ENCODE results near the gene CYP11A1.
"Not testable (repeated sequence)": the region's sequence is repeated elsewhere in the genome, so short reads cannot be mapped to it uniquely, and the experiment has no call there.

GRCh38 chr15:74360855-74361254 lies 6.6 kb downstream of the CYP11A1 start:
- TF ChIP-seq CTCF (IDR thresholded peaks at IDR 0.05); POLR2A (IDR thresholded peaks at IDR 0.05; ENCODE audit: low read length); MYC (IDR thresholded peaks at IDR 0.05; ENCODE audit: borderline replicate concordance, low read length); ZNF302 (CRISPR knock-in tag; IDR thresholded peaks at IDR 0.05); JUN (IDR thresholded peaks at IDR 0.05); EP300 (IDR thresholded peaks at IDR 0.05); KDM1A (IDR thresholded peaks at IDR 0.05; ENCODE audit: low read depth); SREBF2 (IDR thresholded peaks at IDR 0.05); MAX (IDR thresholded peaks at IDR 0.05): not testable (repeated sequence)
